ENCODE measurements around the gene ADAMTS20.
A peak's percentile ranks its signal among the peaks of the same experiment; 100 is the strongest.

Gene ADAMTS20

DNA sequence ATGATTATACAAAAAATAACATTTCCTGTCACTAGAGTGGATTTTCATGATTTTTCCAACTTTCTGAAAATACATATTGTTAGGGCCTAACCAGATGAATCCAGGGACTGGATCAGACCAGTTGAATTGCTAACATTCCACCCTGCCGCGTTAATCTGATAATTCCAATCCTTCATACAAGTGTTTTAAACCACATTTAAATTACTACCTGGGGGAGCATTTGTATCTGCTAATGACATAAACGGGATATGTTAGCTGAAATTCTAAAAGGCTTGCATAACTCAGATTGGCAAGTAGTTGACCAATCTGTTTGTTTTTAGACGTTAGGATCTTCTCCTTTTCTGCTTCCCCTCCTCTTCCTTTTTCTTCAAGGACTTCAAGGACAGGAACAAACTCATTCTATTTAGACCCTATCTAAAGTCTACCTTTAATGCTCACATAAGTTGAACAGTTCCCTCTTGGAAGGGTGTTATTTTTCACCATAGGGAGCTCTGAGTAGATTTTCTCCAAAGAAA is 239.0 kb downstream of the ADAMTS20 start:
- peak; percentile 41 for DNase-seq (ENCODE audit: low read depth)

DNA sequence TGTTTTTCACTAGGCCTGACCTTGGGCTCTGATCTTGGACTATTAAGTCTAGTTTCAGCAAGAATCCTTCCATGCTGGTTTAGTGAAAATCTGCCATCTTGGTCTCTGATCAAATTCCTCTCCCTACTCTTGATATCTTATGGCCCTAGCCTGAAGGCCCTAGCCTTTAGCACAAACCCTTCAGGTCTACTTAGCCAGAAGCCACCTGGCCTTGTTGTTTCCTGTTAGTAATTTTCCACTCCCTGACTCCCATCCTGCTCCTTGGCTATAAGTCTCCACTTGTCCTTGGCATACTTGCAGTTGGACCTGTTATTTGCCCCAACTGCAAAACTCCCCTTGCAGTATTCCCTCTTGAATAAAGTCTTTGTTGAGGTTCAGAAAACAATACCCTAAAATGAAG is 241.4 kb downstream of the ADAMTS20 start:
- no peak for DNase-seq (ENCODE audit: low read depth)

DNA sequence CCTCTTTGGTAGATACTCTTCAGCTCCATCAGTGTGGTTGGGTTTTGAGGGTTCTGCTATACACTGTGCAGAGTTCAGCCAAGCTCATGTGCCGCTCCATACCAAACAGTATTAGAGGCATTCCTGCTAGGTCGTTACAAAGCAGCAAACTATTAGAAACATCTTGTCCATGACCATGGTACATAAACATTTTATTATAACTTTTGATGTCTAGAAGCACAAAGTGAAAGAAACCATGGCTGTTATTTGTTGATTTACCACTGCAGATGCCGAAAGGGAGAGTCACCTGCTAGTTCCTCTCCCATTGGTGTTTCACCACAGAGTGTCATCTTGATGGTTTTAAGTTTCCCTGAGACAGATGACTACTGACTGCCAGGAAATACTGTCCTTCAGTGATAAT is 242.0 kb downstream of the ADAMTS20 start:
- DNase-seq (ENCODE audit: low read depth): peak; percentile 92

DNA sequence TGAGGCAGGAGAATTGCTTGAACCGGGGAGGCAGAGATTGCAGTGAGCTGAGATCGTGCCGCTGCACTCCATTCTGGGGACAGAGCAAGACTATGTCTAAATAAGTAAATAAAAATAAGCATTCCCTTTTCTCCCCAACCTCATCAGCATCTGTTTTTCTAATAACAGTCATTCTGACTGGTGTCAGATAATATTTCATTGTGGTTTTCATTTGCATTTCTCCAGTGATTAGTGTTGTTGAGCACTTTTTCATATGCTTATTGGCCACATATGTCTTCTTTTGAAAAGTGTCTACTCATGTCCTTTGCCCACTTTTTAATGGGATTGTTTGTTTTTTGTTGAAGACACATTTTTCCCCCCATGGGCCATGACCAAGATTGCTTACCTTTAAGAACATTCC is 243.2 kb downstream of the ADAMTS20 start:
- no peak for DNase-seq (ENCODE audit: low read depth)

DNA sequence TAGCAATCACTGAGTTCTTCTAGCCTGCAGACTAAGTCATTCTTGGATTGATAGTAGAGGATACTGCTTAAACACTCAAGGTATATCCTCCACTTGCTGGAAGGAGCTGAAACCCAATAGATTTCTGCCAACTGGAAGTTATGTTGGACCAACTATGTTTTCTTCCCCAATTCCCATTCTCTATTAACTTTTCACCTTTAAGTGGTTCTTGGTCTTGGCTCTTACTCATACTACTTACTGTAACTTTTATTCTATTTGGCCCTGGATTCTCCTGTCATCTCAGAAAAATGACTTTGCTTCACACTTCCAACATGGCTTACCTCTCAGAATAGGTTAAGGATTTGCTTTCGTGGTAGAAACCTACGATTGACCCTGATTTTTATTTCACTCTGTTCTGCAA is 244.9 kb downstream of the ADAMTS20 start:
- no peak for DNase-seq (ENCODE audit: low read depth)

DNA sequence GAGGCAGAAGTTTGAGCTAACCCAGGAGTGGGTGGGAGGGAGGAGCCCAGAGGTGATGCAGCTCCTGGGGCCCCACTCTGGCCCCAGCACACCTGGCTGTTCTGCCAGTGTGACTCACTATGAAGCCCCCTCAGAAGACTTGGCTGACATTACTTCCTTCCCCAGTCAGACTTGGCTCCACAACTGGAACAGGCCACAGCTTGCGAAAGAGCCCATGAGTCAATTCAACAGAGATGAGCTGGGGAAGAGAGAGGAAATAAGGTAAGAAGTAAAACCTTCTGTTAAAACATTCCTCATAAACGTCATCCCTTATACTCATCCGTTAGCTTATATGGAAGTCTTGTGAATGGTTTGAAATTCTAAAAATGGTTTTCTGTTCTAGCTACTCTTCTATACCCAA is 245.9 kb downstream of the ADAMTS20 start:
- DNase-seq (ENCODE audit: low read depth): peak; percentile 96

DNA sequence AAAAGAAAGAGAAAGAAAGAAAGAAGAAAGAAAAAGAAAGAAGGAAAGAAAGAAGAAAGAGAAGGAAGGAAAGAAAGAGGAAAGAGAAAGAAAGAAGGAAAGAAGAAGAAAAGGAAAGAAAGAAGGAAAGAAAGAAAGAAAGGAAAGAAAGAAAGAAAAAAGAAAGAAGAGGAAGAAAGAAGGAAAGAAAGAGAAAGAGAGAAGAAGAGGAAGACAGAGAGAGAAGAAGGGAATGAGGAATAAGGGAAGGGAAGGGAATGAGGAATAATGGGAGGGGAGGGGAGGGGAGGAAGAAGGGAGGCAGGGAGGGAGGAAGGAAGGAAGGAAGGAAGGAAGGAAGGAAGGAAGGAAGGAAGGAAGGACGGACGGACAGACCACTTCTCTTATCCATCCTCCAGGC is 246.9 kb downstream of the ADAMTS20 start:
- no peak for DNase-seq (ENCODE audit: low read depth)
